Effector memory CD4-positive, alpha-beta T cell (primary cell): ENCODE results near the gene CENPX.

ENCODE experiments used
- DNase-seq, 3 donors: peaks; one replicate each; pipeline ENCODE4 v3.0.0-alpha.2; 2020
- H3K27ac ChIP-seq: 2 replicates; pipeline ENCODE4 v1.7.0; 2013; ENCODE audit warnings: mild to moderate bottlenecking, low read length, moderate library complexity; ENCODE audit not compliant: insufficient read depth, poor library complexity, severe bottlenecking
- H3K27me3 ChIP-seq: replicated peaks from 2 replicates; pipeline ENCODE4 v1.7.0; 2013; ENCODE audit warnings: mild to moderate bottlenecking, low read length; ENCODE audit not compliant: insufficient read depth, control insufficient read depth, poor library complexity, severe bottlenecking
- H3K36me3 ChIP-seq: 2 replicates; pipeline ENCODE4 v1.7.0; 2013; ENCODE audit warnings: mild to moderate bottlenecking, low read length, moderate library complexity; ENCODE audit not compliant: control insufficient read depth, insufficient read depth
- H3K4me1 ChIP-seq: 2 replicates; pipeline ENCODE4 v1.7.0; 2013; ENCODE audit warnings: low read length, mild to moderate bottlenecking; ENCODE audit not compliant: control insufficient read depth, insufficient read depth, poor library complexity, severe bottlenecking
- H3K4me3 ChIP-seq: 2 replicates; pipeline ENCODE4 v1.7.0; 2013; ENCODE audit warnings: low read length, low read depth, mild to moderate bottlenecking; ENCODE audit not compliant: insufficient read depth, poor library complexity, severe bottlenecking
- H3K9me3 ChIP-seq: 2 replicates; pipeline ENCODE4 v1.7.0; 2013; ENCODE audit warnings: mild to moderate bottlenecking, low read length, moderate library complexity; ENCODE audit not compliant: control insufficient read depth

CENPX gene

GRCh38 chr17:82049521-82049971, 26.9 kb upstream of the CENPX start:
- Histone ChIP-seq H3K27me3 (no peaks in the 10 kb centered on the region), H3K27ac (no peak overlapping the region), H3K9me3 (no peaks in the 10 kb centered on the region), H3K4me1 (peaks cover 25% of the 10 kb centered on the region), H3K4me3 (no peak overlapping the region), H3K36me3 (peaks cover 16% of the 10 kb centered on the region)
- DNase-seq, result no peak

- no peak overlapping the region for H3K4me3 ChIP-seq
- peaks cover 25% of the 10 kb centered on the region for H3K4me1 ChIP-seq
- peaks cover 11% of the 10 kb centered on the region for H3K36me3 ChIP-seq
- H3K9me3 ChIP-seq, result no peaks in the 10 kb centered on the region
- no peaks in the 10 kb centered on the region for H3K27me3 ChIP-seq
- DNase-seq, result no peak
- H3K27ac ChIP-seq, result no peak overlapping the region
Measured at GRCh38 chr17:82049106-82049505, 26.4 kb upstream of the CENPX start.

DNA sequence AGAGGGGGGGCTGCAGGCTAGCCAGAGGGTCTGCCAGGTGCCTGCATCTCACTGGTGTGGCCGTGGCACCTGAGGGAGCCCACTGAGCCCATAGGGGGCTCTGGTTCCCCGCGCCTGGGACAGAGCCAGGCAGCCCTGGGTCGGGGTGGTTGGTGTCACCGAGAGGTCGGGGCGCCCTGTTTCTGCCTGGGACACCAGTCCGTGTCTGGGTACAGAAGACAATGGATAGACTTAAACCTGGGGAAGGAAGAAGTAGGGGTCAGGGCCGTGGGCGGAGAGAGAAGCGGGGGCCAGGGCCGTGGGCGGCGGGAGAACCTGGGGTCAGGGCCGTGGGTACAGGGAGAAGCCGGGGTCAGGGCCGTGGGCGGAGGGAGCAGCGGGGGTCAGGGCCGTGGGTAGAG, 25.9 kb upstream of the CENPX start:
- H3K9me3 ChIP-seq, result no peaks in the 10 kb centered on the region
- peaks cover 6% of the 10 kb centered on the region for H3K36me3 ChIP-seq
- no peak overlapping the region for H3K4me3 ChIP-seq
- DNase-seq, result no peak
- peaks cover 23% of the 10 kb centered on the region for H3K4me1 ChIP-seq
- H3K27me3 ChIP-seq, result no peaks in the 10 kb centered on the region
- no peak overlapping the region for H3K27ac ChIP-seq

DNA sequence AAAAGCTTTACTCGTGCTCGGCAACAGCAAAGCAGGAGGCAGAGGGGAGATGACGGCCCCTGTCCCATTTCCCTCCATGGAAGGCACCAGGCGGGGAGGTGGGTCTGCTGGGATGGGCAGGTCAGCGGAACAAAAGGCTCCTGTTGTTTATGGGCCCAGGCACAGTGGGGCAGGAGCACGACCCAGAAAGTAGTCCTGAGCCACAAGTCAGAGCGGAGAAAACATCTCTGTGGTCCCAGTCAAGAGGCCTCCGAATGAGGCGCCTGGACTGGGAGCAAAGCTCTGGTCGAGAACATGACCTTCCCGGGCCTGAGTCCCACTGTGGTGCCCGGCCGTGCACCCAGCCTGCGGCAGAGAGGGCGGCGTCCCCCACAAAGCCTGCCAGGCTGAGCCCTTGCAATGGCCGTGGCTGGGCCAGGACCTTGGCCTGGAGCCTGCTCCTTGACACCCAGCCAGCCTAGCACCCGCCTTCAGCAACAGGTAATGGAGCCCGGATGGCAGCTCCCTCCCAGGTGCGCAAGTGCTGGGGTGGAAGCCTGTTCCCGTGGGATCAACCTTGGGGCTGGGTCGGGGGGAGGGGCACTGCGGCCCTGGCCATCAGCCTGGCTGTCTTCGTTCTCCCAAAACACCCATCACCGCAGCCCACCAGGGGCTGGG, 25.4 kb upstream of the CENPX start:
- no peak overlapping the region for H3K4me3 ChIP-seq
- H3K36me3 ChIP-seq, result peaks cover 4% of the 10 kb centered on the region
- peaks cover 18% of the 10 kb centered on the region for H3K4me1 ChIP-seq
- H3K27me3 ChIP-seq, result no peaks in the 10 kb centered on the region
- H3K9me3 ChIP-seq, result no peaks in the 10 kb centered on the region
- DNase-seq, result no peak
- H3K27ac ChIP-seq, result no peak overlapping the region

DNA sequence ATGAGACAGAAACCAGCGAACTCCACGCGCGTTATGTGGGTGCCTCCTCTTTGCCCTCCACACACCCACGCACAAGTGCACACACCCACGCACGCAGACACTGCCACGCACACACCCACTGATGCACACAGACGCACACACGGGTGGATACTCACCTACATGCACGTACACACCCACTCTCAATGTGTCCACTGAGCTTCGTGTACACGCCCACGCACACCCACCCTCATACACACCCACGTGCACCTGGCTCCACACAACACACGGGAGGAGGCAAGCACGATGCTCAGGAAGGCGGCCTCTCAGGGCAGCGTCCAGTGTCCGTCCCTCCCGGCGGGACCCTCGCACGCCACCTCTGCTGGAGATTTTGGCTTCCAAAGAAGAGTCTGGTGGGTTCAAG, 24.7 kb upstream of the CENPX start:
- no peak overlapping the region for H3K4me3 ChIP-seq
- no peaks in the 10 kb centered on the region for H3K27me3 ChIP-seq
- no peak for DNase-seq
- peaks cover 4% of the 10 kb centered on the region for H3K36me3 ChIP-seq
- no peaks in the 10 kb centered on the region for H3K9me3 ChIP-seq
- no peak overlapping the region for H3K27ac ChIP-seq
- H3K4me1 ChIP-seq, result peaks cover 12% of the 10 kb centered on the region

DNA sequence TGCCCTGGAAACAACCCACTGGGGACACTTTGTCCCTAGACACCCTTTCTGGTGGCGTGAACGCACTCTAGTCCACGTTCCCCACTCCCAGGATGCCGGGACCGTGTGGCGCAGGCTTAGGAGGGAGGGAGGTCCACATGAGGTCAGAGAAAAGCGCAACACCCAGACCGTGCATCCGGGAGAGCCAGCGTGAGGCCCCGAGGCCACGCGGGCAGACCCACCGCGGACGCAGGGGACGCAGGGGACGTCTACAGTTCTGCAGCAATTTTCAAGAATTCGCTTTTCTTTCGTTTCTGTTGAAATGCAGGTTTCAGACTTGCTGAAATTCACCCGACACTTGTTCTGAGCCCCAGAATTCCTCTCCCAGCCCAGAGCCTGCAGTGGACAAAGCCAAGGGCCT, 24.2 kb upstream of the CENPX start:
- Histone ChIP-seq H3K27ac (no peak overlapping the region), H3K27me3 (no peaks in the 10 kb centered on the region), H3K4me3 (no peak overlapping the region), H3K4me1 (peaks cover 9% of the 10 kb centered on the region), H3K9me3 (no peaks in the 10 kb centered on the region), H3K36me3 (peaks cover 4% of the 10 kb centered on the region)
- DNase-seq, result no peak

DNA sequence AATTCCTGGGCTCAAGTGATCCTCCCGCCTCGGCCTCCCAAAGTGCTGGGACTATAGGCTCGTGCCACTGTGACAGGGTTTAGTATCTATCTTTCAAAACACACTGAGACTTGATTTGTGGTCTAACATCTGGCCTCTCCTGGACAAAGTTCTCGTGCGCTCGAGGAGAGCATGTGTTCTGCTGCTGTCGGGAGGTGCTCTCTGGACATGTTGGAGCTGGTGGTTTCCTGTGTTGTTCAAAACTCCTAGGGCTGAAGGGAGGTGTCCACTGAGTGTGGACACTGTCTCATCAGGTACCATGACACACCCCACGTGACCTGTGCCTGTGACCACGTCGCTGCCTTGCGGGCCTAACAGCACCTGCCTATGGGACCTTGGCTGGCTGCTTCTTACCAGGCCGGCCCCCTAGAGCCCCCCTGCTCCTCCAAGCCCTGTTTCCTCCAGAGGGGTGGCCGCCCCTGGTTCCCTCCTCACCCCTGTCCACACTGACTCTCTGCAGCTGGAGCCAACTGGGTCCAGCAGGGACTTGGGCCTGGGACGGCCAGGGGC, 23.3 kb upstream of the CENPX start:
- Histone ChIP-seq H3K27ac (no peak overlapping the region), H3K4me3 (no peak overlapping the region), H3K4me1 (peaks cover 9% of the 10 kb centered on the region), H3K27me3 (no peaks in the 10 kb centered on the region), H3K9me3 (no peaks in the 10 kb centered on the region), H3K36me3 (peaks cover 4% of the 10 kb centered on the region)
- no peak for DNase-seq

DNA sequence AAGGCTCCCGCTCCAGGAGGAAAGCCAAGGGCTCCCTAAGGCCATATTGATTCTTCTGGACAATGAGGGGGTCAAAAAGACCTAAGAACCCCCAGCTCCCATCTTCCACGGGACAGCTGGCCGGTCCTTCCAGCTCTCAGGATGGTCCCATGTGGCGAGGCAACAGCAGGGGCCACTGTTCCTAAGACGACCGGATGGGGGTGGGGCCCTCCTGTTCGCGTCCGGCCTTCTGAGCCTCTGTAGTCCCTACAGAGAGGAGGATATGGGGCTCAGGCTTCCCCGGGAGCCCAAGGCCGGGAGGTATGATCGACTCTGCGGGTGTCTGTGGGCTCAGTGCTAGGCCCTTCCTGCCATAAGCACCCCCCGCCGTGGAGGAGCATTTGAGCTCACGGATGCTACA, 20.8 kb upstream of the CENPX start:
- H3K27ac ChIP-seq, result no peak overlapping the region
- peaks cover 4% of the 10 kb centered on the region for H3K36me3 ChIP-seq
- H3K27me3 ChIP-seq, result no peaks in the 10 kb centered on the region
- no peaks in the 10 kb centered on the region for H3K4me1 ChIP-seq
- no peaks in the 10 kb centered on the region for H3K9me3 ChIP-seq
- no peak overlapping the region for H3K4me3 ChIP-seq
- DNase-seq, result no peak

DNA sequence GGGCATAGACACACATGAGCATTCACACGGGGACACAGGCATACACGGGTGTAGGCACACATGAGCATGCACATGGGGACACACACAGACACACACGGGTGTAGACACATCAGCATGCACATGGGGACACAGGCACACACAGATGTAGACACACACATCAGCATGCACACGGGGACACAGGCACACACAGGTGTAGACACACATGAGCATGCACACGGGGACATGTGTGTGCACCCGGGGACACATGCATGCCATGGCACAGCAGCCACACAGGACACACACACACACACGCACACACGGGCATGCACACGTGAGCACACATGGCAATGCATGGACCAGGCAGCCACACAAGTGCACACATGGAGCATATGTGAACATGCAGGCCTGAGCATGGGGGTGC, 20.0 kb upstream of the CENPX start:
- H3K4me1 ChIP-seq, result no peaks in the 10 kb centered on the region
- DNase-seq, result no peak
- no peaks in the 10 kb centered on the region for H3K9me3 ChIP-seq
- no peaks in the 10 kb centered on the region for H3K27me3 ChIP-seq
- H3K36me3 ChIP-seq, result peaks cover 4% of the 10 kb centered on the region
- no peak overlapping the region for H3K27ac ChIP-seq
- no peak overlapping the region for H3K4me3 ChIP-seq

DNA sequence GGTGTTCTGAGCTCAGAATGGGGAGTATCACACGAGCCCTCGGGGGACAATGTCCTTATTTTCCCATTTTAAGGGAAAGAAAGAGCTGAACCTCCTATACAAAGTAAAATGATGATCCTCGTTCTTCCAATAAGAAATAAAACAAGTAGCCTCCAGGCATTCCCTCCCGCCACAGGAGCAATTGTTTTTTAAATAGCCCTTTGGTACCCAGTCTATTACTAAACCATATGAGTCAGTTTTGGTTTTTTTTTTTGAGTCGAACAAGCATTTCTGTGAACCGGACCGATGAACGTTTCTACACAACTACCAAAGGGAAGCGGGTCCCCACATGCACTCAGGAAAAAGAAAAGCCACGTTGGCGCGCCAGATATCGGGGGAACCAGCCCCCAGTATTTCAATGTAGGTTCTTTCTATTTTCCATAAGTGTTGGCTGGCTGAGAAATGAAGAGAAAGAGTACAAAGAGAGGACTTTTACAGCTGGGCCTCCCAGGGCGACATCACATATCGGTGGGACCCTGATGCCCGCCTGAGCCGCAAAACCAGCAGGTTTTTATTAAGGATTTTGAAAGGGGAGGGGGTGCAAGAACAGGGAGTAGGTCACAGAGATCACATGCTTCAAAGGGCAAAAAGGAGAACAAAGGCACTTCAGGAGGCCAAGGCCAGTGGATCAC, 18.6 kb upstream of the CENPX start:
- no peaks in the 10 kb centered on the region for H3K27me3 ChIP-seq
- peaks cover 7% of the 10 kb centered on the region for H3K4me1 ChIP-seq
- no peak overlapping the region for H3K4me3 ChIP-seq
- H3K36me3 ChIP-seq, result no peaks in the 10 kb centered on the region
- no peak overlapping the region for H3K27ac ChIP-seq
- DNase-seq, result no peak
- no peaks in the 10 kb centered on the region for H3K9me3 ChIP-seq
